Upper lobe of left lung (tissue), 4 donors: ENCODE results near the gene LCN15.

Experiments used
- CTCF ChIP-seq, 6 experiments: fragments of 450-650 bp in 4 of 6; fragments of 200-600 bp in 2 of 6; sonication (generic) in 2 of 6; IDR thresholded peaks; one replicate each; pipeline ENCODE4 v1.5.1; 2016 to 2019; ENCODE audit warnings: antibody characterized with exemption in 6 of 6
- EP300 ChIP-seq, 4 donors: sonication (generic); formaldehyde crosslinking; IDR thresholded peaks; one replicate each; pipeline ENCODE4 v1.5.1; 2017; ENCODE audit warnings: antibody characterized with exemption in 4 of 4, control low read depth in 2 of 4
- POLR2A ChIP-seq, 4 donors: fragments of 450-650 bp; IDR thresholded peaks; one replicate each; pipeline ENCODE4 v1.5.1; 2016 to 2017; ENCODE audit warnings: antibody characterized with exemption in 4 of 4, mild to moderate bottlenecking in 2 of 4
- POLR2AphosphoS5 ChIP-seq, 2 donors: sonication (generic); formaldehyde crosslinking; IDR thresholded peaks; one replicate each; pipeline ENCODE4 v1.5.1; 2017; ENCODE audit warnings: antibody characterized with exemption in 2 of 2

GRCh38 chr9:136728080-136728547, 36.2 kb downstream of the LCN15 start:
- peak in 1 of 4 donors; percentile 85 for TF ChIP-seq EP300 (IDR thresholded peaks at IDR 0.05)
- peak; percentile 91 to 99 (median 99) for TF ChIP-seq CTCF (IDR thresholded peaks at IDR 0.05)
- TF ChIP-seq POLR2A (IDR thresholded peaks at IDR 0.05) = peak; percentile 95 to 100 (median 98)
- peak; percentile 99 to 100 for TF ChIP-seq POLR2AphosphoS5 (IDR thresholded peaks at IDR 0.05)
